DLD1 (cell line): ENCODE measurements around the gene NELFCD.

ENCODE experiments used
- in situ Hi-C: cut with HindIII; loops from 2 replicates; pipeline ENCODE4 v1.10.0; 2017; ENCODE audit warnings: low sequenced_read_pairs

NELFCD gene

DNA sequence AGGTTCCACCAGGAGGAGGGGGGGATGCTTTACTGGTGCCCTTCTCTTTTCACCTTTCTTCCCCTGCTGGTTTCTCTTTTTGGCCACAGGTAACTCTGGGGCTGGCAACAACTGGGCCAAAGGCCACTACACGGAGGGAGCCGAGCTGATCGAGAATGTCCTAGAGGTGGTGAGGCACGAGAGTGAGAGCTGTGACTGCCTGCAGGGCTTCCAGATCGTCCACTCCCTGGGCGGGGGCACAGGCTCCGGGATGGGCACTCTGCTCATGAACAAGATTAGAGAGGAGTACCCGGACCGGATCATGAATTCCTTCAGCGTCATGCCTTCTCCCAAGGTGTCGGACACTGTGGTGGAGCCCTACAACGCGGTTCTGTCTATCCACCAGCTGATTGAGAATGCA is 42.6 kb downstream of the NELFCD start:
- in situ Hi-C loops, result no loop called here

DNA sequence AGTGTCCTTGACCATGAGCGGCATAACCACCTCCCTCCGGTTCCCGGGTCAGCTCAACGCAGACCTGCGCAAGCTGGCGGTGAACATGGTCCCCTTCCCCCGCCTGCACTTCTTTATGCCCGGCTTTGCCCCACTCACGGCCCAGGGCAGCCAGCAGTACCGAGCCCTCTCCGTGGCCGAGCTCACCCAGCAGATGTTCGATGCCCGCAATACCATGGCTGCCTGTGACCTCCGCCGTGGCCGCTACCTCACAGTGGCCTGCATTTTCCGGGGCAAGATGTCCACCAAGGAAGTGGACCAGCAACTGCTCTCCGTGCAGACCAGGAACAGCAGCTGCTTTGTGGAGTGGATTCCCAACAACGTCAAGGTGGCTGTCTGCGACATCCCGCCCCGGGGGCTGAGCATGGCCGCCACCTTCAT is 43.1 kb downstream of the NELFCD start:
- in situ Hi-C loops, result no loop called here

DNA sequence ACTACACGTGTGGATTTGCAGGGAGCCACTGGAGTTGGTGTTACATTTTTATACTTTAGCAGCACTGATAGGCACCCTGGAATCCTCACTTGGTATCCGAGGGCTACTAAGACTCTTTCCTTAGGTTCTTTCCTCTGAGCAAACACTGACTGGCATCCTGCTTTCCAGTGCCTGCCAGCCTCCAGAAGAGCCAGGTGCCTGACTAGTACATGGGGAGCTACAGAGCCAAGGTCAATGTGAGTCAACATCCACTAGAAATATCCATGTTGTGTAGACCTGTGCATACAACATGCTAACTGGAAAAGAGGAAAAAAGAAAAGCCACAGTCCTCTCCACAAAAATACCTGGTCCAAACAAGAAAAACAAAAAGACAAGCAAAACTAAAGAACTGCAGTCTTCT is 44.0 kb downstream of the NELFCD start:
- in situ Hi-C loops, result no loop called here

DNA sequence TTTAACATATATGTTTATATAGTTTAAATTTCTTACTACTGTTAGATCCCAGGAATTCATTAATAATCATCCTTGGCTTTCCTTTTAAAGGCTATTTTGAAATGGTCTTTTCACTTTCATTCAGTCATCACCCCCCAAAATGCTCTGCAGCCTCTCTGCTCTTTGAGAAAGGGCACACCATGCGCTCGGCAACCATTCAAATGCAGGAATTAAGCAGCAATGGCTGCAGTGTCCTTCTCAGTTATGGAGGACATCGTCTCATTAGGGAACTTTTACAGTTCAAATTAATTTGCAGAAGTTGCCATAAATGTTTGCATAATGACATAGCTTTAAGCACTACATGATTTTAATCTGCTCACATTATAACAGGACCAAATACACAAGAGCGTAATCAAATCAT is 44.5 kb downstream of the NELFCD start:
- in situ Hi-C loops, result no loop called here

DNA sequence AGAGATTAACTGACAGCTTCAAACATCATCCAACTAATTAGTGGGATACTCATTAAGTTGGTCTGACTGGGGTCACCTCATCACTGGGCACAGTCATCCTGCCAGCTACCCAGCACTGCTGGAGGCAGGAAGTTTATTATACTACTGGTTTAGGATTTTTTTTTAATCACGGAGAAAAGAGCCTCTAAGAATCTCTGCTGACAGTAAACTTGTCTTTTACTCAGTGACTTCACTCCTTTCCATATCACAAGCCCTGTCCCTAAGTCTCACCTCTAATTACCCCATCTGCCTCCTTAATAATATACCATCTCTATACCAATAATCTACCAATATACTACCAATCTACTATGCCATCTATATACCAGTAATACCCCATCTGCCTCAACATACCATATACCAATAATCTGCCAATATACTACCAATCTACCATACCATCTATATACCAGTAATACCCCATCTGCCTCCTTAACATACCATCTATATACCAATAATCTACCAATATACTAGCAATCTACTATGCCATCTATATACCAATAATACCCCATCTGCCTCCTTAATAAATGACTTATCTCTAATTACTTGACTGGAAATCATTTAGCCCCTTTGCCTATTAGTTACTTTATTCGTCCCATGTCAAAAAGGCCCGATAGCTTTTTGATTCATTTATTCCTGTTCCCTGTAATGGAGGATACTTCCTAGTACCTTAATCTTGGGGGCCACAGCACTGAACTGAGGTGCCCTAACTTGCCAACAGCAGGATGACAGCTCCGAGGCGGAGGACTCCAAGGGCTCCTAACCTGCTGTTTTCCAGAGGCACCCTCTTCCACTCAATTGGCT is 46.1 kb downstream of the NELFCD start:
- in situ Hi-C loops, result no loop called here

DNA sequence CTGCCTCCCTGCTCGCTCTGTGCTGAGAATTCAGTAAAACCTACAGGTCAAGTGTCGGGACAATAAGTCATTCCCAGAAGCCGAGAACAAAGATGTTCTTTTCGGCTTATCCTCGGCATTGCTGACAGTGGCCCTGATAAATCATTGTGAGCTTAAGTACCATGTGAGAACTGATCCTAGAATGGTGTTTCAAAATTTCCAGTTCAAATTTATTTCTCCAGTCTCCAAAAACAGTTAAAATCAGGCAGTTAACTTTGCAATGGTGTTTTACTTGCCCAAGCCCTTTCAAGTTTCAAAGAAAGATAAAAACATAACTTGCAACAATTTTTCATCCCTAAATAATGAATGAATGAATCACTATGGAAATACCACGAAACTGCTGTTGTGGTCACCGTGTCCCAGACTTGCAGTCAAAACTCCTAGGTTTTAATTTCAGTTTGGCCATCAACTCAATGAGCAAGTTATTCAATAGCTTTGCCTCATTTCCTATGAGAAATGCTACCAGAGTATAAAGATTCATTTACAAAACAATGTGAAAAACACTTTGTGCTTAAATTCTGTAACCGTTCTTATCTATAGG is 46.8 kb downstream of the NELFCD start:
- in situ Hi-C loops, result no loop called here

DNA sequence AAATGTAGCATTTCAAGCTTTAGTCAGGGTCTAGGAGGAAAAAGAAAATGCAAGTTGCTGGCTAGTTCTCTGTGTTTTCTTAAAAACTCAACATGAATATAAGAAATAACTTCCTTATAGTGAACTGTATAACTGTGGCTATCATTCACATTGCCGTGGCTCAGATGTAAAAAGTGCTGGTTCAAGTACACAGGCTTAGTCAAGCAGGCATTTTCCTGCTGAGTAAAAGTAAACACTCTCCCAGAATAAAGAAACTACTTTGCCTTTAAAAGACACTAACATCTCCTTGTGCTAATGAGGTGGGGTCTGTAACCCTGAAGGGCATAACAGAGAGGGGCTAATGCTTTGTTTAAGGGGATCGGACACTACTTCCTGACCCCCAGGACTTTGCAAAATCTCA is 47.8 kb downstream of the NELFCD start:
- in situ Hi-C loops, result no loop called here

DNA sequence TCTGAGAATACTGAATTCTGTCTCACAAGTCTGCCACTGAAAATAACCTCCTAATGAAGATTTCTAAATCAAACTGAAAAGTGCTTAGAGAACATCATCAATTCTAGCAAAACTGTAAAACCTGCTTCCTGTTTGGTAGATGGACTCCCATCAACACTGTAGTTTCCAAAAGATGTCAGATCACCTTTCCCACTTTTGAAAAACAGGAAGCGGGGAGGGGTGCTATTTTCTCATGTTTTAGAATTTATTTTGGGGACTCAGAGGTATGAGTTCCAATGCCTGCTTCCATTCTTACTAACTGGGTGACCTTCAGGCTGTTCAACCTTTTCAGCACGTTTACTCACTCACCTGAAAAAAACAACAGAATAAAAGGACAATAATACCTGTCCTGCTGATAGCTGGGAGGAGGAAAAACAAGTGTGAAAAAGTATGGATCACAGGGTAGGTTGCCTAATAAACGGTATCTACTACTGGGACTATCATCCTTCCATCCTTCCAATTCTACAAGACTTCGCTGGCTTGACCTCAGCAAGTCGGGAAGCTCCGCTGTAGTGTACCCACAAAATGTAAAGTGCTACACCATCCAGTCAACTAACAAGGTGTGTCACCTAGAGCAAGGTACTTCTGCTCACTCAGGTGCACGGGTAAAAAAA is 50.0 kb downstream of the NELFCD start:
- in situ Hi-C loops, result no loop called here

DNA sequence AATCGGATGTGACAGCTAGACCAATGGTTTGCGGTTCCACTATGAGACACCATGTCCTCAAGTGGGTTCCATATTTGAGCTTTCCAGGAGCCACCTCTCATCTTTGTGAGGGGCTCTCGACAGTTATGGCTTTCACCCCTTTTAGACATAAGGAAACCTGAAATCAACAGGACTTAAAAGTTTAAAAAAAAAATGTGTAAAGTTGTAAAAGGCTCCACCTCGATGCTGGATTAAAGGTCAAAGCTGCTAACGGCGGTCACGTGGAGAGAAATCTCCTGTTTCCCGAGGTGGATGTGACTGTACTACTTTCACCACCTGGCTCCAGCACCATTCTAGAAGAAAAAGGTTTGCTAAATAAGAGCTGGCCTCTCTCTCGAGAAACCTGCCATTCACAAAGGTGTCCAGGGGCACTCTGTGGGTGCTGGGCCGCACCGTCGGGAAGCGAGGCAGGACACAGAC is 50.5 kb downstream of the NELFCD start:
- in situ Hi-C loops, result no loop called here

DNA sequence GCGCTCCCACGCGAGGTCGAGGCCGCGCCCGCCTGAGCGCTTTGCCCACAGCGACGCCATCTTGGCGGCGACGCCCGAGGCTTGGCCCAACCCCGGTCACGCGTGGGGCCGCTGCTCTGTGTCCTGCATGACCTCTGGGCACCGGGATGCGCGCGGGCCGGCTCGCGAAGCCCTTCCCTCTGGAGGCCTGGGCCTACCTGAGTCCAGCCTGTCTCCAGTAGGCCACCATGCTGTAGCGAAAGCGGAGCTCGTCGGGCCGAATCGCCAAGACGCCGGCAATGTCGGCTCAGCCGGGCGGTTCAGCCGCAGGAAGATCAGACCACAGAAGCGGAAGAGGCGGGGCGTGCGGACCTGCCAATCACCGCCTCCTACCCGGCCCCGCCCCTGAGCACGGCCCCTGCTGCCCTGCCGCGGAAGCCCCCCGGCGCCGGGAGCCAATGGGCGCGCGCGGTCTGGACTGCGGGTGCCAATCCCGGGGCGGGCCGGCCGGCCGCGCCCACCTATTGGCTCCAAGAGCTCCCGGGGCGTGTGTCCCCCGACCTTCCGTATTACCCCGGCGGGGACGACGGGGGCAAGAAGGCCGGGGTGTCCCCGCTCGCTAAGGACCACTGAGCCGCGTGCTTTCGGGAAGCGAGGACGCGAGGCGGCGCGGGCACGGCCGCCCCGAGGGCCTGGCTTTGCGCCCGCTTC is 51.1 kb downstream of the NELFCD start, which contains the start of gene ATP5F1E:
ATP5F1E (minus strand) TSS at position 313 of the 690 bp plus-strand sequence; CDS start at position 229, 84 bp downstream.
- in situ Hi-C loops, result no loop called here

DNA sequence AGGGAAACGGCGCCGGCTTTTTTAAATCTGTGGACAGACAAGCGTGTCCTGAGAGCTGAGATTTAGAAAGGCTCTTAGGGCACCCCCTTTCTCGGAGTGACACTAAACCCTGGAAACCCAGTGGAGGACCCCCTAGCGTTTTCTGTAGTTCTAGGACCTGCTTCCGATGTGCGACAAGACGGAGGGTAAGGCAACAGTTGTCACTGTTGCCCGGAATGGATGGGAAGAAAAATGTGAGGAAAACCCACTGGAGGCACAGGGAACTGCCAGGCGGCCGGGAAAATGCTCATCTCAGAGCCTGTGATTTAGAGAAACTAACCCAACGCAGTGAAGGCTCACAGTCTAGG is 51.6 kb downstream of the NELFCD start:
- in situ Hi-C loops, result no loop called here

DNA sequence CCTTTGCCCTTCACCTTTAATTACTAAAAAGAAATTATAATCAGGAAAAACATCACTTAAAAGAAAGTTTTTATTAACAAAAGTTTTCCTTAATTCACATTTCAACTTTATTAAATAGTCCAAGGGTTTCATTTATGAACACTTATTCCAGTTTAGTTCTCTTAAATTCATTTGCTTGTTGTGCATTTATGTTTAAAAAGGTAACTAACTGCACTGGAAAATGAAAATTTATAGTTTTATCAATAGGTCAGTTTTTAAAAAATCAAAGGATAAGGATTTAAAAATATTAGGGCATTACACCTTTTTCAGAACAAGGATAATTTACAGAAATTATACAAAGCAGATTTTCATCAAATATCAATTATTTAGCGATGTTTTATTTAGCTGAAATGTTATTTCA is 52.0 kb downstream of the NELFCD start:
- in situ Hi-C loops, result no loop called here

DNA sequence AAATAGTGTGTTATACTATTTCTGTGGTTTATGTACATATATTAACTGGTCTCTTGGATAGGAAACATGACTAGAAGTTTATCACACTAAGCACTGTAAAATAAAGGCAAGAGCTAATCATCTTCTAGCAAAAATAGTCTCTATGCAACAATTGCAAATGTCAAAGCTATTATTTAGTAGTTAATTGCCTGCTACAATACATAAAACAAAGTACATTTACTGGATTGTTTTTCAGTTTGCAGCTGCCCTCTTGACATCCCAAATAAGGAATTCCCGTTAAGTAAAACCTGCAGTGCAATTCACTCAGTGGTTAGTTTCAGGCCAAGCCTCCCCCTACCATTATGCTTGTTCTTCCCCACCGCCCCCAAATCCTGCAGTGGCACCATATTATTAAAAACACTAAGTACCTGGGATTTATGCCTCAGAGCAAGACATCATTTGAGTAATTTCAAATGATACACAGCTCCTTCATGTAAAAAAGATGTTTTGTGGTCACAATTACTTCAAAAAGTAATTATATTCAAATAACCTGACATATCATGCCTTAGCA is 52.6 kb downstream of the NELFCD start:
- in situ Hi-C loops, result no loop called here

DNA sequence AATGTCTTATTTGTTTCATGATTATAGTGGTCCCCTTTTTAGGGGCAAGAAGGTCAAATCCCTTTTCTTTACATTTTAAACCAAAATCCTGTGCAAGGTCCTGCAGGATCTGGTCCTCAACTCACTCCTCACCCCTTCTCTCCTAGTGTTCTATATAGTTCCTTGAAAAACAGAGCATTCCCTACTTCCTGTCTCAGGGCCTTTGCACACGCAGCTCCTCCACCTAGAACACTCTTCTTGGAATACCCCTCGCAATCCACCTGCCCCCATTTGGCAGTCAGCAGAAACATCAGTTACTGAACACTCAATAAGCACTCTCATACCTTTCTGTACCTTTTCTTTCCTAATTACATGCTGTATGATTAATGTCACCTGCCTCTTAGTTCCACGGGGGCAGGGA is 54.3 kb downstream of the NELFCD start:
- in situ Hi-C loops, result no loop called here

DNA sequence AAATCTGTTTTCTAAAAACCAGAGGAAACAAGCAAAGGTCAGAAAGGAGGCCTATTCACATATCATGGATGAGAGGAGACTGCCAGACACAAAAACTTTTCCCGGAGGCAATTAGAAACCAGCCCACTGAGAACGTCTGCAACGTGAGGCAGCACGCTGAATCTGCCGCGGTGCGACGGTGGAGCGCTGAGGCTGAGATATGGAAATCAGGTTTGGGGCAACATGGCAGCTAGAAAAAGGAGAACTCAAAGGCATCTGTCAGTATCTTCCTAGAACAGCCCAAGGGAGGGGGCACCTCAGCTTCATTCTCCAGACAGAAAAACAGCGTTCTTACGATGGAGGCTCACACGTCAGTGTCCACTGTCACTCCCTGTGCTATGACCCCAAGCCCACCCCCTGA is 56.3 kb downstream of the NELFCD start:
- in situ Hi-C loops, result no loop called here

DNA sequence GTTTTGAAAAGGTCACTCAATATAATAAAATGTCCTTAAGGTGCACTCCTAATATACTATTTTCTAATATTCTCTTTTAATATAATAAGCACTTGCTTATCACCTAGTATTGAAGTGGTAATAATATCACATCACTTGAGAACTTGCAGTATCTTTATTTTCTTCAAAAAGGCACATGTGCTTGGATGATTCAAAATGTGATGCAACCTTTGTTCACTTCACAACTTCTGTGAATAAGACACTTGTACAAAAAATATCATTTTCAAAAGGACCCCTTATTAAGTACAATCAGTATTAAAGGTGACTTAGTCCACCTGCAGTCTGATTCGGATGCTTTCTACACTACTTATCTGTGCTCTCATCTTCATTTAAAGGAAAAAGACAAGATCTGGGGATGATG is 58.2 kb downstream of the NELFCD start:
- in situ Hi-C loops, result no loop called here

DNA sequence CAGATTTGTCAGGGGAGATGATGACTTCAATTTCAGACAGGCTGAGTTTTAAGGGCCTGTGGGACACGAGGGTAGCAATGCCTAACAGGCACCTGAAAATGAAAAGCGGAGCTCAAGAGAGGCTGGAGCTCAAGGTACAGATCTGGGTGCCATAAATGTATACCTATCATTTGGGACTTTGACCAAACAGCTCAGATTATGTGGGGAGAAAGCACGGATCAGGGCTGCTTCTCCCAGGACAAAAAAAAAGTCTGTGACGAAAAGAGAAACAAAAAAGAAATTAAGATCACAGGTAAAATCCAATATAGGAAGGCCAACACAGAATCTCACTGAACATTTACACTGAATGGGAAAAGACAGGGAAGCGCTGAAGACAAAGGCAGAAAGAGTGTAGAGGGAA is 59.6 kb downstream of the NELFCD start:
- in situ Hi-C loops, result loop anchor here (5.0 kb wide), 1 partner anchor 68 kb away; no protein-coding TSS in a partner anchor

DNA sequence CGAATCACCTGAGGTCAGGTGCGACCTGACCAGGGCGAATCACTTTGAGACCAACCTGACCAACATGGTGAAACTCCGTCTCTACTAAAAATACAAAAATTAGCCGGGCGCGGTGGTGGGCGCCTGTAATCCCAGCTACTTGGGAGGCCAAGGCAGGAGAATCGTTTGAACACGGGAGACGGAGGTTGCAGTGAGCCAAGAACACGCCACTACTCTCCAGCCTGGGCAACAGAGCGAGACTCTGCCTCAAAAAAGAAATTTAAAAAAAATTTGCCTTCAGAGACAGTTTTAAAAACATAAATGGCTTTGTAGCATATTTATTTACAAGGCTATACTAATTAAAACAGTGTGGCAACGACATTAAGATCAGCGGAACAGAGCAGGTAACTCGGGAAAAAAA is 60.4 kb downstream of the NELFCD start:
- in situ Hi-C loops, result loop anchor here (5.0 kb wide), 1 partner anchor 69 kb away; no protein-coding TSS in a partner anchor

DNA sequence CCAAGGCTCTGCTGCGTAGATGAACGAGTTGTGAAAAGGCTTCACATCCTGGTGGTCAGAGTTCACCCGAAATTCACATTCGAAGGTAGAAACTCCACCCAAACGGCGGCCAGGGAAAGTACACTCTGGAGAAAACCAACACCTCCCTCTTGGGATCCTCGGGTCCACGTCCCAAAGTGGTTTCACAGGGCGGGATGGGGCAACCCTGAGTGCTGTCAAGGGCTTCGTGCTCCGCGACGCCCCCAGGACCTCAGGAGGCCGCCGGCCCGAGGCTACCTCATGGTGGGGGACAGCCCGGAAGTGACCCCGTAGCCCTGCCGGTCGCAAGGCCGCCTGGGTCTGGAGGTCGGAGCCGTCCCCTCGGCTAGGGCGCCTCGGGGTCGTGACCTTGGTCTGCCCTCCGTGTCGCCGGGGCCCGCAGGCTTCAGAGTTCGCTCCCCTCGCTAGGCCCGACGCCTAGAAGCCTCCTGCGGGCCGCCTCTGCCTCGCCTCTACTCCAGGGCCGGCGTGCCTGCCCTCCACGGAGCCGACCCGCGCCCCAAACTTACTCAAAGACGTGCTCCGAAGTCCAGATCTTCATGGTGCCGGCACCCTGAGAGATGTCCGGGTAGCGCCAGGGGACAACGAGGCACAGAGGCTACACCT is 61.2 kb downstream of the NELFCD start, which contains the start of gene PRELID3B:
PRELID3B (minus strand) TSS at position 636 of the 645 bp plus-strand sequence; CDS start at position 580, 56 bp downstream.
- in situ Hi-C loops, result loop anchor here (5.0 kb wide), 1 partner anchor 70 kb away; no protein-coding TSS in a partner anchor
